NCI-H82 treated with DMSO at 0.1 percent for 48 hours (cell line): ENCODE measurements around the gene TBRG1.
"Not testable (repeated sequence)": the region's sequence is repeated elsewhere in the genome, so short reads cannot be mapped to it uniquely, and the experiment has no call there.

ENCODE experiments used
- DNase-seq: peaks from one replicate; lab custom pipeline; 2025; ENCODE audit not compliant: unreplicated experiment; lab: John Stamatoyannopoulos, UW

TBRG1 gene, protein sequence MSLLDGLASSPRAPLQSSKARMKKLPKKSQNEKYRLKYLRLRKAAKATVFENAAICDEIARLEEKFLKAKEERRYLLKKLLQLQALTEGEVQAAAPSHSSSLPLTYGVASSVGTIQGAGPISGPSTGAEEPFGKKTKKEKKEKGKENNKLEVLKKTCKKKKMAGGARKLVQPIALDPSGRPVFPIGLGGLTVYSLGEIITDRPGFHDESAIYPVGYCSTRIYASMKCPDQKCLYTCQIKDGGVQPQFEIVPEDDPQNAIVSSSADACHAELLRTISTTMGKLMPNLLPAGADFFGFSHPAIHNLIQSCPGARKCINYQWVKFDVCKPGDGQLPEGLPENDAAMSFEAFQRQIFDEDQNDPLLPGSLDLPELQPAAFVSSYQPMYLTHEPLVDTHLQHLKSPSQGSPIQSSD

GRCh38 chr11:124622531-124623451 is at the start of gene TBRG1:
Gene TBRG1 (plus strand): TSS chr11:124622864. CDS start chr11:124623084, 220 bp downstream.
- peak; percentile 80 for DNase-seq

- no peak for DNase-seq
These were observed 44.8 kb upstream of the TBRG1 start for GRCh38 chr11:124577716-124578427.

GRCh38 chr11:124578761-124579160 is 43.9 kb upstream of the TBRG1 start:
- DNase-seq: no peak

DNA sequence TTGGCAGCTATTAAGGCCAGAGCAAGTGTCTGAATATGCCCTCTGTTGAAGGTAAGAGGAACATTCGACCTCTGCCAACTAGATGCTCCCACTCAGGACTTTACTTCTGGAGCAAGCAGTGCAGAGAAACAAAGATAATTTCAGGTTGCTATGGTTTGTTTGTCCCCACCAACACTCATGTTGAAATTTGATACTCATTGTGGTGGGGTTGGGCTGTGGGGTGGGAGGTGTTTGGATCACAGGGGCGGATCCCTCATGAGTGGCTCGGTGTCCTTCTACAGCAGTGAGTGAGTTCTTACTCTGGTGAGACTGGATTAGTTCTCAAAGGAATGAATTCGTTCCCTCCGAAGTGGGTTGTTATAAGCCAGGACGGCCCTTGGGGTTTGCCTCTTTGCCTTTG is 40.8 kb upstream of the TBRG1 start:
- no peak for DNase-seq

GRCh38 chr11:124582565-124582964 is 40.1 kb upstream of the TBRG1 start:
- no peak for DNase-seq

- DNase-seq: no peak
These were observed 38.9 kb upstream of the TBRG1 start for GRCh38 chr11:124583781-124584180.

- no peak for DNase-seq
These were observed 37.8 kb upstream of the TBRG1 start for GRCh38 chr11:124584681-124585372.

DNA sequence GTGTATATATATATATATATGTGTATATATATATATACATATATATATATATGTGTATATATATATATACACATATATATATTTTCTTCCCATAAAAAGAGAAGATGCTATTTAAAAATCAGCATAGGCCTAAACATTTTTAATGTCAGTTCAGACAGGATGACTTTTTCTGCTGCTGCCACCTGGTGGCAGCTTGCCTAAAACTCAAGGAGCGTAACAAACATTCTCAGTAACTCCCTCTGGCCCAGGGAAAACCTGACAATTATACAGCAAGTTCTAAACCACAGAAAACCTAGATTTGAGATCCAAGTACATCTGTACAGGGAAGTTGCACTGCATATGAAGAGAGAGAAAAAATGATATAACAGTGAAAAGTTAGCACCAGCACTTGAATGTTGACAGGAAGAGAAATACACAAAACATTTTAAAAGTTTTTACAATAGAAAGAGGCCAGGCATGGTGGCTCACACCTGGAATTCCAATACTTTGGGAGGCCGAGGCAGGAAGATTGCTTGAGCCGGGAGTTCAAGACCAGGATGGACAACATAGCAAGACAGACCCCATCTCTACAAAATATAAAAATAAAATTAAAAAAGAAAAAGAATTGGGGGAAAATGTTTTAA is 36.3 kb upstream of the TBRG1 start:
- DNase-seq: no peak

DNA sequence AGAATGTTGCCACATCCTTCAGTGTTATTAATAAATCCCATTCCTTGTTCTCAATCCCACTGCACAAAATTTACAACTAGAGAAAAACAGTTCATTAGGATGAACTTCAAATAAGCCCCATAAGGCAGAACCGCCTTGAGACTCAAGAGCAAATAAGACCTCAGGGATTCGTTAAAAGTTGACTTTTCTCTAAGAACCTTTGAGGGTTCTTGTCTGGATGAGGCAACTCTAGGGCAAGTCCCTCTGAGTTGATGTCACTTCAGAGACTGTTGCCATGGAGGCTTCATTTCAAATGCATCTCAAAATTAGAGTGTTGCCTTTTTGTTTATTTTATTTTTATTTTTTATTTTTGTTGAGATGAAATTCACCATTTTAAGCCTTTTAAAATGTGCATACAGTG is 31.2 kb upstream of the TBRG1 start:
- no peak for DNase-seq

DNA sequence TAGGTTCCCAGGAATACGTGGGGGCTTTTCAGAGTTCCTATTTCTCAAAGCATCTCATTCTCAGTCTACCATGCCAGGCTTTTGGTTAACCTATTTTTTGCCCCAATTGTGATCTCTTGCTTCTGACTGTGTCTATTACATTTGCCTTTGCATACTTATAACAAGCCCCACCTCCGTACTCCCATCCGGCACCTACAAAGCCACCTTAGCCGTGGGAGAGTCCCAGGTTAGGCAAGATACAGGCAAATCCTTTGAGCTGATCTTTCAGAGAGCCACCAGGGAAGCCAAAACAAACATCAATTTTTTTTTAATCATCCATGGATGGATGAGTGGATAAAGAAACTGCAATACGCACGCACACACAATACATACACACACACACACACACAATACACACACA is 30.0 kb upstream of the TBRG1 start:
- DNase-seq: no peak

DNA sequence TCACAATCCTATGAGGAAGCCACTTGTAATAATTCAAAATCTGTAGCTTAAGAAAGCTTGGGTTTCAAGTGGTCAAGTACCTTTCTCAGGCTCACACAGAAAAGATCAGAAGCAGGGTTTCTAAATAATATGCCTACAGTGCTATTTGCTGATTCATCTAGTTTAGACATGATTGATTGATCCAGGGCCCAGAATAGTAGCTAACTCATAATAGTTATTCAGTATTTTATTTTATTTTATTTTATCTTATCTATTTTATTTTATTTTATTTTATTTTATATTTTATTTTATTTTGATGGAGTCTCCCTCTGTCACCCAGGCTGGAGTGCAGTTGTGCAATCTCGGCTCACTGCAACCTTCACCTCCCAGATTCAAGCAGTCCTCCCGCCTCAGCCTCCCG is 27.4 kb upstream of the TBRG1 start:
- no peak for DNase-seq

DNA sequence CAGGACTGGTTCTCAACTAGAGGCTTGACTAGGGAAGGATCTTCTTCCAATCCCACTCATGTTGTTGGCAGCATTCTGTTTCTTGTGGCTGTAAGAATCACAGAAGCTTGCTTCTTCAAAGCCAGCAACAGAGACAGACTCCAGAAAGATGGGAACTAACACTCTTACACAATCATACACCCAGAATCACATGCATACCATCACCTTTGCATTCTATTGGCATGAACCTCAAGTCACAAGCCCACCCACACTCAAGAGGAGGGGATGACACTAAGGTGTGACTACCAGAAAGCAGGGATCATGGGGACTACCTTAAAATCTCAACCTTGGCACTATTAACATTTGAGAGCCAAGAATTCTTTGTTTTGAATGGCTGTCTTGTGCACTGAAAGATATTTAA is 25.0 kb upstream of the TBRG1 start:
- no peak for DNase-seq

GRCh38 chr11:124600621-124601320 is 21.9 kb upstream of the TBRG1 start:
- no peak for DNase-seq

GRCh38 chr11:124602193-124602592 is 20.5 kb upstream of the TBRG1 start:
- no peak for DNase-seq

DNA sequence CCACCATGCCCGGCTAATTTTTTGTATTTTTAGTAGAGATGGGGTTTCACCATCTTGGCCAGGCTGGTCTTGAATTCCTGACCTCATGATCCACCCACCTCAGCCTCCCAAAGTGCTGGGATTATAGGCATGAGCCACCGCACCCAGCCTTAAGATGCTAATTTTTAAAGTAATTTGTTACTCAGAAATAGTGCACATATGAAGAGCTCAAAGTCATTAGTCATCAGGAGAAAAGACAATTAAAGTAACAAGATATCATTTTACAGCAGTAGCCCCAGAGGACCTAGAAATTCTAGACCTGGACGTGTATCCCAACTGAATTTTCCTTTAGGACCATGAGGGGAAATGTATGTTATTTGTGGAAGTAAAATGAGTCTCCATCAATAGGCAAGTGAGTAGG is 19.9 kb upstream of the TBRG1 start:
- not testable (repeated sequence) for DNase-seq

GRCh38 chr11:124605719-124606118 is 16.9 kb upstream of the TBRG1 start:
- no peak for DNase-seq

GRCh38 chr11:124608147-124608546 is 14.5 kb upstream of the TBRG1 start:
- no peak for DNase-seq

GRCh38 chr11:124610295-124610694 is 12.4 kb upstream of the TBRG1 start:
- DNase-seq: no peak

- no peak for DNase-seq
These were observed 11.6 kb upstream of the TBRG1 start, which contains the start of gene PANX3 for GRCh38 chr11:124611064-124611463. Gene PANX3 (plus strand): TSS chr11:124611428. CDS start chr11:124611557, 129 bp downstream.

- DNase-seq: no peak
These were observed 10.6 kb upstream of the TBRG1 start for GRCh38 chr11:124612045-124612444.
